ENCODE measurements around the gene GCA. TPM values are rescaled to one million over a fixed set of nuclear protein-coding genes. Genes with fewer than 3 reads are reported as not detected.

The GCA gene
- total RNA-seq, 2 donors from 2014 or later: 22.5 to 56.6 TPM

GRCh38 chr2:162381851-162382250 lies 37.9 kb downstream of the GCA start:
- no peak for ATAC-seq (ENCODE audit: insufficient number of reproducible peaks, low FRiP score, low read depth)
- no peak for TF ChIP-seq CTCF (IDR thresholded peaks at IDR 0.05)
- Histone ChIP-seq H3K27ac (no peak overlapping the region), H3K27me3 (replicated peaks; ENCODE audit: insufficient read depth) (no peaks in the 10 kb centered on the region), H3K9me3 (no peaks in the 10 kb centered on the region), H3K4me3 (no peak overlapping the region), H3K4me1 (ENCODE audit: control insufficient read depth in 1 of 2, low read depth in 2 of 2) (peaks cover 5 to 11% of the 10 kb centered on the region in 2 donors), H3K36me3 (no peaks in the 10 kb centered on the region)
- no peak for DNase-seq (ENCODE audit: low spot score)

- no peak for TF ChIP-seq CTCF (IDR thresholded peaks at IDR 0.05)
- H3K27me3 ChIP-seq (replicated peaks; ENCODE audit: insufficient read depth): no peaks in the 10 kb centered on the region
- no peak for DNase-seq (ENCODE audit: low spot score)
- no peaks in the 10 kb centered on the region for H3K9me3 ChIP-seq
- no peak overlapping the region for H3K27ac ChIP-seq
- H3K4me1 ChIP-seq (ENCODE audit: control insufficient read depth in 1 of 2, low read depth in 2 of 2): peaks cover 5 to 11% of the 10 kb centered on the region in 2 donors
- H3K4me3 ChIP-seq: no peak overlapping the region
- ATAC-seq (ENCODE audit: insufficient number of reproducible peaks, low FRiP score, low read depth): no peak
- H3K36me3 ChIP-seq: no peaks in the 10 kb centered on the region
Measured at GRCh38 chr2:162382278-162382677, 38.3 kb downstream of the GCA start.

GRCh38 chr2:162385536-162385935 lies 41.6 kb downstream of the GCA start:
- Histone ChIP-seq H3K27me3 (replicated peaks; ENCODE audit: insufficient read depth) (no peaks in the 10 kb centered on the region), H3K4me3 (no peak overlapping the region), H3K36me3 (no peaks in the 10 kb centered on the region), H3K4me1 (ENCODE audit: control insufficient read depth in 1 of 2, low read depth in 2 of 2) (peaks cover 5 to 11% of the 10 kb centered on the region in 2 donors), H3K9me3 (no peaks in the 10 kb centered on the region), H3K27ac (no peak overlapping the region)
- DNase-seq (ENCODE audit: low spot score) (no peak), ATAC-seq (ENCODE audit: insufficient number of reproducible peaks, low FRiP score, low read depth) (no peak)
- no peak for TF ChIP-seq CTCF (IDR thresholded peaks at IDR 0.05)

- Histone ChIP-seq H3K9me3 (no peaks in the 10 kb centered on the region), H3K36me3 (no peaks in the 10 kb centered on the region), H3K4me1 (ENCODE audit: control insufficient read depth in 1 of 2, low read depth in 2 of 2) (no peaks in the 10 kb centered on the region), H3K27ac (no peak overlapping the region), H3K27me3 (replicated peaks; ENCODE audit: insufficient read depth) (no peaks in the 10 kb centered on the region), H3K4me3 (no peak overlapping the region)
- TF ChIP-seq CTCF (IDR thresholded peaks at IDR 0.05): no peak
- no peak for DNase-seq (ENCODE audit: low spot score)
- ATAC-seq (ENCODE audit: insufficient number of reproducible peaks, low FRiP score, low read depth): no peak
Measured at GRCh38 chr2:162390801-162391200, 46.9 kb downstream of the GCA start.

- Histone ChIP-seq H3K4me3 (no peak overlapping the region), H3K27me3 (replicated peaks; ENCODE audit: insufficient read depth) (no peaks in the 10 kb centered on the region), H3K9me3 (no peaks in the 10 kb centered on the region), H3K27ac (no peak overlapping the region), H3K4me1 (ENCODE audit: control insufficient read depth in 1 of 2, low read depth in 2 of 2) (no peaks in the 10 kb centered on the region), H3K36me3 (no peaks in the 10 kb centered on the region)
- no peak for TF ChIP-seq CTCF (IDR thresholded peaks at IDR 0.05)
- DNase-seq (ENCODE audit: low spot score) (no peak), ATAC-seq (ENCODE audit: insufficient number of reproducible peaks, low FRiP score, low read depth) (no peak)
Measured at GRCh38 chr2:162400336-162400735, 56.4 kb downstream of the GCA start.
